HG03060 (cell line): ENCODE measurements around the gene NFRKB.

Experiments used
- ATAC-seq: cut with Tn5 transposase; IDR thresholded peaks from one replicate; pipeline ENCODE4 v1.9.1; 2021; ENCODE audit warnings: low read depth, moderate number of reproducible peaks; ENCODE audit not compliant: unreplicated experiment

The NFRKB gene

GRCh38 chr11:129846508-129847335, 48.7 kb downstream of the NFRKB start:
- ATAC-seq, result no peak
